ENCODE data around the gene GLI1.
"Not testable (repeated sequence)": the region's sequence is repeated elsewhere in the genome, so short reads cannot be mapped to it uniquely, and the experiment has no call there.

Gene GLI1

DNA sequence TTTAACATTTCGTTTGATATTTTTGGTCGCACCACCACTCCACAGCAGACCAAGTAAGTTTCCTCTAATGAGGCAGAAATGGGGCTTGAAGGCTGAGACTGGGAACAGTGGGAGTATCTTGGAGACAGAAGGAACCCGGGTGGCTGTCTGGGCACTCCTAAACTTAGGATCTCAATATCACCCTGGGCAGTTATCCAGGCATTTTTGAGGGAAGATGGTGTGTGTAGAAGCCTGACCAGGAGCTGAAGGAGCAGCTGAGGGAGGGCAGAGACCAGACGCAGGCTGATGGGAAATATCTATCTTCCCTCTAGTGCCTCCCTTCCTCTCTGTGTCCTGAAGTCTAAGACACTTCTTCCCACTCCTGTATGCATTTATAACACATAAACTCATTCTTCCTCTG lies 39.0 kb downstream of the GLI1 start:
- H3K36me3 ChIP-seq (ENCODE audit: insufficient read depth, low read length) = peaks cover 49% of the 10 kb centered on the region
- H3K4me1 ChIP-seq (ENCODE audit: insufficient read depth, low read length) = no peaks in the 10 kb centered on the region
- no peaks in the 10 kb centered on the region for H3K9me3 ChIP-seq (ENCODE audit: control insufficient read depth, insufficient read depth, low read length)
- no peak overlapping the region for H3K9ac ChIP-seq (ENCODE audit: low read depth, low read length)

DNA sequence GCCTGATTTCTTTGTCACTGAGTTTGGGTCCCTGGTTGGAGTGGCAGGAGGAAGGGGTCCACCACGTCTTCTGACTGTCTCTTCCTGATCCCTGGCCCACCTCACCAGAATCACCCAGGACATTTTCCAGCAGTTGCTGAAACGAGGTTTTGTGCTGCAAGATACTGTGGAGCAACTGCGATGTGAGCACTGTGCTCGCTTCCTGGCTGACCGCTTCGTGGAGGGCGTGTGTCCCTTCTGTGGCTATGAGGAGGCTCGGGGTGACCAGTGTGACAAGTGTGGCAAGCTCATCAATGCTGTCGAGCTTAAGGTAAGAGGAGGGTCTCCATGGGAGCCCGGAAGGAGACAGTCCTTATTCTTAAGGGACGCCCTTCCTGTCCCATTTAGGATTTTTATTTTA lies 40.6 kb downstream of the GLI1 start:
- H3K36me3 ChIP-seq (ENCODE audit: insufficient read depth, low read length) = peaks cover 56% of the 10 kb centered on the region
- H3K9me3 ChIP-seq (ENCODE audit: control insufficient read depth, insufficient read depth, low read length) = no peaks in the 10 kb centered on the region
- H3K4me1 ChIP-seq (ENCODE audit: insufficient read depth, low read length) = no peaks in the 10 kb centered on the region
- H3K9ac ChIP-seq (ENCODE audit: low read depth, low read length) = no peak overlapping the region

DNA sequence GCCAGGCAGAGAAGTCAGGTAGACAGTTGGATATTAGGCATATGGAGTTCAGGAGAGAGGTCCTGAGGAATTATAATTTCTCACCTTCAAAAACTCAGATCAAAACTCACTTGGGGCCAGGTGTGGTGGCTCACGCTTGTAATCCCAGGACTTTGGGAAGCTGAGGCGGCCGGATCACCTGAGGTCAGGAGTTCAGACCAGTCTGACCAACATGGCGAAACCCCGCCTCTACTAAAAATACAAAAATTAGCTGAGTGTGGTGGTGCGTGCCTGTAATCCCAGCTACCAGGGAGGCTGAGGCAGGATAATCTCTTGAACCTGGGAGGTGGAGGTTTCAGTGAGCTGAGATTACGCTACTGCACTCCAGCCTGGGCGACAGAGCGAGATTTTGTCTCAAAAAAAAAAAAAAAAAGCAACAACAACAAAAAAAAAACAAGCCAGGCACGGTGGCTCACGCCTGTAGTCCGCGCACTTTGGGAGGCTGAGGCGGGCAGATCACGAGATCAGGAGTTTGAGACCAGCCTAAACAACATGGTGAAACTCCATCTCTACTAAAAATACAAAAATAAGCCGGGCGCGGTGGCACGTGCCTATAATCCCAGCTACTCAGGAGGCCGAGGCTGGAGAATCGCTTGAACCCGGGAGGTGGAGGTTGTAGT lies 42.9 kb downstream of the GLI1 start:
- H3K9ac ChIP-seq (ENCODE audit: low read depth, low read length); H3K4me1 ChIP-seq (ENCODE audit: insufficient read depth, low read length); H3K9me3 ChIP-seq (ENCODE audit: control insufficient read depth, insufficient read depth, low read length): not testable (repeated sequence)
- peaks cover 58% of the 10 kb centered on the region for H3K36me3 ChIP-seq (ENCODE audit: insufficient read depth, low read length)

DNA sequence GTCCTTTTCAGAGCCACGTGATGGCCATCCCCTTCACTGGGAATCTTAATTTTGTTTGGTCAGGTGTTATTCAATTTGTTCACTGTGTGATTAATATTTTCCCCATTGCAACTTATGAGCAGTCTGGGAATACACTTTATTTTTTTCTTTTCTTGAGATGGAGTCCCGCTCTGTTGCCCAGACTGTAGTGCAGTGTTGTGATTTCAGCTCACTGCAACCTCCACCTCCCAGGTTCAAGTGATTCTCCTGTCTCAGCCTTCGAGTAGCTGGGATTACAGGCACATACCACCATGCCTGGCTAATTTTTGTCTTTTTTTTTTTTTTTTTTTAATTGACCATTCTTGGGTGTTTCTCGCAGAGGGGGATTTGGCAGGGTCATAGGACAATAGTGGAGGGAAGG lies 47.0 kb downstream of the GLI1 start:
- not testable (repeated sequence) for H3K9ac ChIP-seq (ENCODE audit: low read depth, low read length); H3K9me3 ChIP-seq (ENCODE audit: control insufficient read depth, insufficient read depth, low read length); H3K4me1 ChIP-seq (ENCODE audit: insufficient read depth, low read length)
- peaks cover 39% of the 10 kb centered on the region for H3K36me3 ChIP-seq (ENCODE audit: insufficient read depth, low read length)

DNA sequence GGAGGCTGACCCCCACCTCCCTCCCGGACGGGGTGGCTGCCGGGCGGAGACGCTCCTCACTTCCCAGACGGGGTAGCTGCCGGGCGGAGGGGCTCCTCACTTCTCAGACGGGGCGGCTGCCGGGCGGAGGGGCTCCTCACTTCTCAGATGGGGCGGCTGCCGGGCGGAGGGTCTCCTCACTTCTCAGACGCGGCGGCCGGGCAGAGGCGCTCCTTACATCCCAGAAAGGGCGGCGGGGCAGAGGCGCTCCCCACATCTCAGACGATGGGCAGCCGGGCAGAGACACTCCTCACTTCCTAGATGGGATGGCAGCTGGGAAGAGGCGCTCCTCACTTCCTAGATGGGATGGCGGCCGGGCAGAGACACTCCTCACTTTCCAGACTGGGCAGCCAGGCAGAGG lies 48.2 kb downstream of the GLI1 start:
- not testable (repeated sequence) for H3K4me1 ChIP-seq (ENCODE audit: insufficient read depth, low read length); H3K9ac ChIP-seq (ENCODE audit: low read depth, low read length); H3K9me3 ChIP-seq (ENCODE audit: control insufficient read depth, insufficient read depth, low read length)
- peaks cover 45% of the 10 kb centered on the region for H3K36me3 ChIP-seq (ENCODE audit: insufficient read depth, low read length)

DNA sequence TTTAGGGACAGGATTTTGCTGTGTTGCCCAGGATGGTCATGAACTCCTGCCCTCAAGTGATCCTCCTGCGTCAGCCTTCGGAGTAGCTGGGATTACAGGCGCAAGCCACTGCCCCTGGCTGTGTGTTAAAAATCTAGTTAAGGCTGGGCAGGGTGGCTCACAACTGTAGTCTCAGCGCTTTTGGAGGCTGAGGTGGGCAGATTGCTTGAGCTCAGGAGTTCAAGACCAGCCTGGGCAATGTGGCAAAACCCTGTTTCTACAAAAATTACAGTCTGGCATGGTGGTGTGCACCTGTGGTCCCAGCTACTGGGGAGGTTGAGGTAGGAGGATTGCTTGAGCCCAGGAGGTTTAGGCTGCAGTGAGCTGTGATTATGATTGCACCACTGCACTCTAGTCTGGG lies 51.6 kb downstream of the GLI1 start:
- peaks cover 57% of the 10 kb centered on the region for H3K36me3 ChIP-seq (ENCODE audit: insufficient read depth, low read length)
- H3K9ac ChIP-seq (ENCODE audit: low read depth, low read length) = no peak overlapping the region
- H3K9me3 ChIP-seq (ENCODE audit: control insufficient read depth, insufficient read depth, low read length) = no peaks in the 10 kb centered on the region
- H3K4me1 ChIP-seq (ENCODE audit: insufficient read depth, low read length) = no peaks in the 10 kb centered on the region

DNA sequence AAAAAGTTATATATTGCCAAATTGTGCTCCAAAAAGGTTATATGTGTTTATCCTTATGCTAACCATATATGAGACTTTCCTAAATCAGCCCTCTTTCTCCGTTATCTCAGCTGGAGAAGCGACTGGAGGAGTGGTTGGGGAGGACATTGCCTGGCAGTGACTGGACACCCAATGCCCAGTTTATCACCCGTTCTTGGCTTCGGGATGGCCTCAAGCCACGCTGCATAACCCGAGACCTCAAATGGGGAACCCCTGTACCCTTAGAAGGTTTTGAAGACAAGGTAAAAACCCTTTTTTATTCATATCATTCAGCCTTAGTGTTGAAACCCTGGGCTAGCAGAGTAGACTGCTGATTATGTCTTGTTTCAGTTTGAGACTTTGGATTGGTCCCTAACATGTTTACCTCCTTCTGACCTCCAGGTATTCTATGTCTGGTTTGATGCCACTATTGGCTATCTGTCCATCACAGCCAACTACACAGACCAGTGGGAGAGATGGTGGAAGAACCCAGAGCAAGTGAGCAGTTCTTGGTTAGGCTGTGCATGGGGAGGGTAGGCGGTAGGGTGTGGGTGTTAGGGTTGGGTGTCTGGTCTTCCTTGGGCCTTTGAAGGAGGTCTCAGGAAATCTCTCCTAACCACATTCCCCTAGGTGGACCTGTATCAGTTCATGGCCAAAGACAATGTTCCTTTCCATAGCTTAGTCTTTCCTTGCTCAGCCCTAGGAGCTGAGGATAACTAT lies 52.2 kb downstream of the GLI1 start:
- Histone ChIP-seq H3K9ac (ENCODE audit: low read depth, low read length) (no peak overlapping the region), H3K4me1 (ENCODE audit: insufficient read depth, low read length) (no peaks in the 10 kb centered on the region), H3K9me3 (ENCODE audit: control insufficient read depth, insufficient read depth, low read length) (no peaks in the 10 kb centered on the region), H3K36me3 (ENCODE audit: insufficient read depth, low read length) (peaks cover 57% of the 10 kb centered on the region)

DNA sequence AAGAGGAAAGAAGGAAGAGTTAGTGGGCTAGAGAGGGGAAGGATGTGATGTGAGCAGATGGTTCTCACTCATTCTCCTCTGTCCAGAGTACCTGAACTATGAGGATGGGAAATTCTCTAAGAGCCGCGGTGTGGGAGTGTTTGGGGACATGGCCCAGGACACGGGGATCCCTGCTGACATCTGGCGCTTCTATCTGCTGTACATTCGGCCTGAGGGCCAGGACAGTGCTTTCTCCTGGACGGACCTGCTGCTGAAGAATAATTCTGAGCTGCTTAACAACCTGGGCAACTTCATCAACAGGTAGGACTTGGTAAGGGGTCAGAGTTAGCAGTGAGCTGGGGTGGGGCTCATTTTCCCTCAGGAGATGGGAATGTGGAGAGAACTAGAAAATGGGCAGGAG lies 53.1 kb downstream of the GLI1 start:
- Histone ChIP-seq H3K4me1 (ENCODE audit: insufficient read depth, low read length) (no peaks in the 10 kb centered on the region), H3K9ac (ENCODE audit: low read depth, low read length) (no peak overlapping the region), H3K9me3 (ENCODE audit: control insufficient read depth, insufficient read depth, low read length) (no peaks in the 10 kb centered on the region), H3K36me3 (ENCODE audit: insufficient read depth, low read length) (peaks cover 66% of the 10 kb centered on the region)

DNA sequence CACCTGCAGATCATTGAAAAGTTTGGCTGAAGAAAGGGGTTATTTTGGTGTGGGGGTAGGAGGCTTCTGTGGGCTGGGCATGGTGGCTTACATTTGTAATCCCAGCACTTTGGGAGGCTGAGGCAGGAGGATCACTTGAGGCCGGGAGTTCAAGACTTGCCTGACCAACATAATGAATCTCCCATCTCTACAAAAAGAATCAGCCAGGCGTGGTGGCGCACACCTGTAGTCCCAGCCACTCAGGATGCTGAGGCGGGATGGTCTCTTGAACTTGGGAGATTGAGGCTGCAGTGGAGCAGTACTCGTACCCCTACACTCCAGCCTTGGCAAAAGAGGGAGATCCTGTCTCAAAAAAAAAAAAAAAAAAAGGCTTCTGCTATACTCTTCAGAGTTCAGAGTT lies 53.7 kb downstream of the GLI1 start:
- Histone ChIP-seq H3K36me3 (ENCODE audit: insufficient read depth, low read length) (peaks cover 70% of the 10 kb centered on the region), H3K9me3 (ENCODE audit: control insufficient read depth, insufficient read depth, low read length) (no peaks in the 10 kb centered on the region), H3K4me1 (ENCODE audit: insufficient read depth, low read length) (no peaks in the 10 kb centered on the region), H3K9ac (ENCODE audit: low read depth, low read length) (no peak overlapping the region)

DNA sequence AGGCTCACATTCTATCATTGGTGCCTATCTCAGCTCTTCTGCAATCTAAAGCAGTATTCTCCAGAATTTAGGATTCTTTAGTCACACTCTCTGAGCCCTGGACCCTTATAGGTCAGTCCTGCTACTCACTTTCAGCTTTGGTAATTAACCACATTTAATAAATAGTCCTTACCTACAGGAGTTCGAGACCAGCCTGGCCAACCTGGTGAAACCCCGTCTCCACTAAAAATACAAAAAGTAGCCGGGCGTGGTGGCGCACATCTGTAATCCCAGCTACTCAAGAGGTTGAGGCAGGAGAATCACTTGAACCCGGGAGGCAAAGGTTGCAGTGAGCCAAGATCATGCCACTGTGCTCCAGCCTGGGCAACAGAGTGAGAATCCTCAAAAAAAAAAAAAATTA lies 54.1 kb downstream of the GLI1 start:
- H3K9ac ChIP-seq (ENCODE audit: low read depth, low read length); H3K9me3 ChIP-seq (ENCODE audit: control insufficient read depth, insufficient read depth, low read length); H3K4me1 ChIP-seq (ENCODE audit: insufficient read depth, low read length): not testable (repeated sequence)
- peaks cover 73% of the 10 kb centered on the region for H3K36me3 ChIP-seq (ENCODE audit: insufficient read depth, low read length)

DNA sequence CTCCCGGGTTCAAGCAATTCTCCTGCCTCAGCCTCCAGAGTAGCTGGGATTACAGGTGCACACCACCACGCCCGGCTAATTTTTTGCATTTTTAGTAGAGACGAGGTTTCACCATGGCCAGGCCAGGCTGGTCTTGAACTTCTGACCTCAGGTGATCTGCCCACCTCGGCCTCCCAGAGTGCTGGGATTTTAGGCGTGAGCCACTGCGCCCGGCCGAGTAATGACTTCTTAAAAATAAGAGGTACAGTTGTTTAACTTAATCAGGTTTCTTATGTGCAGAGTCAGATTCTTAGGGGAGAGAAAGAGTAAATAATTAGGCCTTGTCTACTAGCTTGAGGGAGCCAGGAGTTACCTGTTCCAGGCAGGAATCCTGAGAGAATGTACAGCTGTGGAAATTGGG lies 54.7 kb downstream of the GLI1 start:
- not testable (repeated sequence) for H3K4me1 ChIP-seq (ENCODE audit: insufficient read depth, low read length); H3K9ac ChIP-seq (ENCODE audit: low read depth, low read length); H3K9me3 ChIP-seq (ENCODE audit: control insufficient read depth, insufficient read depth, low read length)
- H3K36me3 ChIP-seq (ENCODE audit: insufficient read depth, low read length) = peaks cover 73% of the 10 kb centered on the region

DNA sequence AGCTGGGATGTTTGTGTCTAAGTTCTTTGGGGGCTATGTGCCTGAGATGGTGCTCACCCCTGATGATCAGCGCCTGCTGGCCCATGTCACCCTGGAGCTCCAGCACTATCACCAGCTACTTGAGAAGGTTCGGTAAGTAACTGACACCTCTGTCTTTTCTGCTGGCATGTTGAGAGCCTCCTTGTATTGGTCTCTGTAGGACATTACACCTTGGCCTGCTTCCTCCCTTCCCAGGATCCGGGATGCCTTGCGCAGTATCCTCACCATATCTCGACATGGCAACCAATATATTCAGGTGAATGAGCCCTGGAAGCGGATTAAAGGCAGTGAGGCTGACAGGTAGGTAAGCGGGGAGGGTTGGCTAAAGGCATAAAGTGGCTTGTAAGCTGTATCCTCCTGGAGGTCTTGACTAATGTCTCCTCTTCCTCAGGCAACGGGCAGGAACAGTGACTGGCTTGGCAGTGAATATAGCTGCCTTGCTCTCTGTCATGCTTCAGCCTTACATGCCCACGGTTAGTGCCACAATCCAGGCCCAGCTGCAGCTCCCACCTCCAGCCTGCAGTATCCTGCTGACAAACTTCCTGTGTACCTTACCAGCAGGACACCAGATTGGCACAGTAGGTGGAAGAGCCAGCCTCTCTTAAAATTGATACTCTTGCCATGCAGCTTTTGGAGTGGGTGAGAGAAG lies 55.3 kb downstream of the GLI1 start:
- H3K36me3 ChIP-seq (ENCODE audit: insufficient read depth, low read length) = peaks cover 73% of the 10 kb centered on the region
- H3K4me1 ChIP-seq (ENCODE audit: insufficient read depth, low read length) = no peaks in the 10 kb centered on the region
- no peak overlapping the region for H3K9ac ChIP-seq (ENCODE audit: low read depth, low read length)
- no peaks in the 10 kb centered on the region for H3K9me3 ChIP-seq (ENCODE audit: control insufficient read depth, insufficient read depth, low read length)

DNA sequence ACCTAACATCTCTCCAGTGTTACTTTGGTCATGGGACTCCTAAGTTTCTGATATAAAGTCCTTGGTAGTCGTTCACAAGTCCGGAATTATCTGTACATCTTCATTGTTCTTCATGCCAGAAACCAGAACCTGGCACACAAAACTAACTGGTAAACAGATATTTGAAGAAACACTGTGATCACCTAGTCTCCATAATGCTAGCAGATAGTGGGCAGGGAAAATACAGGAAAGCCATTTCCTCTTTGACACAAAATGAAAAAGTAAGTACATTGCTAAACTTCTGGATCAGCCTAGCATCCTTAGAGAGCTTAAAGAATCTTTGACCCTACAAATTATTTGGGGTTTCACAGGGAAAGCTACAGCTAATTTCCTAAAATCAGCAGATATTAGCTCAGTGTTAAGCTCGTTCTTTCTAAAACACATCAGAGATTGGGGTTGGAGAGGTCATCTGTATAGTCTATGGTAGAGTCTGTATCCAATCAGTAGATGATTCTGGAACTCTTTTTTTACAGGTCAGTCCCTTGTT lies 55.9 kb downstream of the GLI1 start:
- Histone ChIP-seq H3K4me1 (ENCODE audit: insufficient read depth, low read length) (no peaks in the 10 kb centered on the region), H3K36me3 (ENCODE audit: insufficient read depth, low read length) (peaks cover 67% of the 10 kb centered on the region), H3K9me3 (ENCODE audit: control insufficient read depth, insufficient read depth, low read length) (no peaks in the 10 kb centered on the region), H3K9ac (ENCODE audit: low read depth, low read length) (no peak overlapping the region)

DNA sequence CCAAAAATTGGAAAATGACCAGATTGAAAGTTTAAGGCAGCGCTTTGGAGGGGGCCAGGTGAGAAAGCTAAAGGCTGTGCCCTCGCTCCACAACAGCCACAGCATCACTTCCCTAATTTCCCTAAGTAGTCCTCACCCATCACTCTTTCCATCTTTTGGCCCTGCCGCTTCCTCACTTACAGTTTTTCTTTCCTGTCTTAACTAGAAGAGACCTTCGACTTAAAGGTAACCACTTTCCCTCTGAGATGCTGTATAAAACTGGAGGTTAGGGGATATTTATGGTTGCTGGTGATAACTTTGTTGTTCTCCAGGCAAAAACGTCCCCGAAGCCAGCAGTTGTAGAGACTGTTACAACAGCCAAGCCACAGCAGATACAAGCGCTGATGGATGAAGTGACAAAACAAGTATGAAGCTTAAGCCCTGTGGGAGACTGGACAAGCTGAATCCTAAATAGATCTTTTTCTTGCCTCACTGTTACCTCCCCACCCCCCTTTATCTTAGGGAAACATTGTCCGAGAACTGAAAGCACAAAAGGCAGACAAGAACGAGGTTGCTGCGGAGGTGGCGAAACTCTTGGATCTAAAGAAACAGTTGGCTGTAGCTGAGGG lies 56.5 kb downstream of the GLI1 start:
- H3K36me3 ChIP-seq (ENCODE audit: insufficient read depth, low read length) = peaks cover 65% of the 10 kb centered on the region
- no peaks in the 10 kb centered on the region for H3K4me1 ChIP-seq (ENCODE audit: insufficient read depth, low read length)
- no peak overlapping the region for H3K9ac ChIP-seq (ENCODE audit: low read depth, low read length)
- no peaks in the 10 kb centered on the region for H3K9me3 ChIP-seq (ENCODE audit: control insufficient read depth, insufficient read depth, low read length)

All from ES-I3 (cell line).